ENCODE data around the gene TNP2.

The TNP2 gene

DNA sequence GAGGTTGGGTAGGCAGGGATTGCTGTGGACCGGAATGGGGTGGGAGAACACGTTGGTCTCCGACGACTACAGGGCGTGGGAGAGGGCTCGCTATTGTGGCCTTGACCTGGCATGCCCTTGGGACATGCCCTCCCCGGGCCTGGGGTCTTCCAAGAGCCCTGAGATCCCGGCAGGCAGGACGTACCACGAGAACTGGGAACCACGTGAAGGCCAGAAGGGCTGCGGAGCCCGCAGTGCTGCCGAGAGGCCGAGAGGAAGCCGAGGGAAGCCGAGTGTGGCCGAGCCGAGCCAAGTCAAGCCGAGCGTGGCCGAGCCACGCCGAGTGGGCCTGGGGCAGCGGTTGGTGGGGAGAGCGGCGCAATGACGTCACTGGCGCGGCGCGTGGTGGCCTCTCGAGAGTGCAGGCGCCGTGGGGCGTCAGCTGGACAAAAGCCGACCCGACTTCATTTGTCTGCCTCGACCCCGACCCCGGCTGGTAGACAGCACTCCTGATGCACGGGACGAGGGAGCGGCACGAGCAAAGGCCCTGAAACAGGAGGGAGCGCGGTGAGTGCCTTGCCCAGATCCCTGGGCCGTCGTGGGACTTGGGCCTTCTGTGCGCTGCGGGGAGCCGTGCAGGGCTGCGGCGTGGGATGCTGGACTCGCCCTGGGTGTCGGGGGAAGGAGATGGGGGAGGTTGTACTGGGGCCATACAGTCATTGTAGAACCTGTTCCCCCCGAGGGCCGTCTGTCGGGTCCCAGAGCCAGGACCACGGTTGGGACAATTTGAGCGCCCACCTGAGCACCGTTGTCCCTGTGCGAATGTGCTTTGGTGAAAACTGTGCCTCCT lies 19.7 kb downstream of the TNP2 start:
- no peaks in the 10 kb centered on the region for H3K27me3 ChIP-seq (ENCODE audit: control insufficient read depth, insufficient read depth, low read length)
- no peak overlapping the region for H3K4me3 ChIP-seq (ENCODE audit: low read length)
- no peaks in the 10 kb centered on the region for H3K36me3 ChIP-seq (ENCODE audit: control insufficient read depth, insufficient read depth, low read length)
- H3K9me3 ChIP-seq (ENCODE audit: control insufficient read depth, low read length) = no peaks in the 10 kb centered on the region
- H3K4me1 ChIP-seq (ENCODE audit: control insufficient read depth, insufficient read depth, low read length) = no peaks in the 10 kb centered on the region
- no peak overlapping the region for H3K9ac ChIP-seq (ENCODE audit: low read length)

DNA sequence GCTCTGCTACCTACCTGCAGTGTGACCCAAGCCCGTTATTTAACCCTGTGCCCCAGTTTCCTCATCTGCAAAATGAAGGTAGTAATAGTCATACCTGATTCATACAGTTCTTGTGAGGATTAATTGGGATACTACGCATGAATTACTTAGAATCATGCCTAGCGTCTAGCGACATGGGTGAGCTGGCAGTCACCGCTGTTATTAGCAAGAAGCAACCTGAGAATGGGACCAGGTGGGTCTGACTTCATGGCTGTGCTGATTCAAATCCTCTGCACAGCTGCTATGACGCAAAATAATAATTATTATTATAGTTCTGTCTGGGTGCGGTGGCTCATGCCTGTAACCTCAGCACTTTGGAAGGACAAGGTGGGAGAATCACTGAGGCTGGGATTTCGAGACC lies 21.0 kb downstream of the TNP2 start:
- H3K9me3 ChIP-seq (ENCODE audit: control insufficient read depth, low read length) = no peaks in the 10 kb centered on the region
- H3K4me3 ChIP-seq (ENCODE audit: low read length) = no peak overlapping the region
- H3K4me1 ChIP-seq (ENCODE audit: control insufficient read depth, insufficient read depth, low read length) = no peaks in the 10 kb centered on the region
- H3K9ac ChIP-seq (ENCODE audit: low read length) = no peak overlapping the region
- no peaks in the 10 kb centered on the region for H3K36me3 ChIP-seq (ENCODE audit: control insufficient read depth, insufficient read depth, low read length)
- H3K27me3 ChIP-seq (ENCODE audit: control insufficient read depth, insufficient read depth, low read length) = no peaks in the 10 kb centered on the region

DNA sequence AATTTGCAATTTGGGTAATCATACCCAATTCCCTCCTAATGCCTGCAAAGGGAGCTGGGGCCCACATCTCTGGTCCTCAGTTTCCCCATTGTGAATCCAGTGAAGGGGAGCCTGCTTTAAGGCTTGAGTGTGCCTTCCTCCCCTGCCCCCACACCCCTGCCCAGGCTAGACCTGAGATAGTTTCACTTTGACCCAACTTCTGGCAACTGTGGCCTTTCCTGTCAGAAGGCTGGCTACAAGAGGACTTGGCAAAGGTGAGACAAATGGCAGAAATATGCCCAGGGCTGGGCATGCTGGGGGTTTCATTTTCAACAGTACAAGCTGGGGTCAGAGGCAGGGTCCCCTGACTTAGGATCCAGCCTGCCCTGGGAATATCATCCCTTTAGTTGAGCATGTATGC lies 23.1 kb downstream of the TNP2 start:
- no peak overlapping the region for H3K9ac ChIP-seq (ENCODE audit: low read length)
- no peak overlapping the region for H3K4me3 ChIP-seq (ENCODE audit: low read length)
- no peaks in the 10 kb centered on the region for H3K9me3 ChIP-seq (ENCODE audit: control insufficient read depth, low read length)
- H3K27me3 ChIP-seq (ENCODE audit: control insufficient read depth, insufficient read depth, low read length) = no peaks in the 10 kb centered on the region
- H3K4me1 ChIP-seq (ENCODE audit: control insufficient read depth, insufficient read depth, low read length) = no peaks in the 10 kb centered on the region
- no peaks in the 10 kb centered on the region for H3K36me3 ChIP-seq (ENCODE audit: control insufficient read depth, insufficient read depth, low read length)

DNA sequence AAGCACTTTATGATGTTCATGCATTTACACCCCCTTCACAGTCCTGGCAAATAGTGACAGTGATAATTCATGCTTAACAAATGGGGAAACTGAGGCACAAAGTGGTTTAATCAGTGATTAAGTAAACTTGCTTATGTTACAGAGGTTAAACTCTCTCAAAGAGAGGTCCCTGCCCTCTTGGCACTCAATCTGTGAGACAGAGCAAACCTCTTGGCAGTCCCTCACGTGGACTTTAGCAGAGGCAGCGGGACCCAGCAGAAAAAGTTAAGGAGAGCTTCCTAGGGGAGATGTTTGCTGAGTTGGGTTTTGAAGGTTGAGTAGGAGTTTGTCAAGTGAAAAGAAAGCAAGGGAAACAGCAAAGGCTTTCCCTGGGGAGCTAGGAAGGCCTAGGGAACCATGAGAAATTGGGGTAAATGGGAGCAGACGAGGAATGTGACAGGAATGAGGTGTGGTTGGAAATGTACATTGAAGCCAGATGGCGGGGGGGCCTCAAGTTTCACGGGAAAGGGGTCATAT lies 23.8 kb downstream of the TNP2 start:
- H3K9ac ChIP-seq (ENCODE audit: low read length) = no peak overlapping the region
- no peak overlapping the region for H3K4me3 ChIP-seq (ENCODE audit: low read length)
- H3K36me3 ChIP-seq (ENCODE audit: control insufficient read depth, insufficient read depth, low read length) = no peaks in the 10 kb centered on the region

DNA sequence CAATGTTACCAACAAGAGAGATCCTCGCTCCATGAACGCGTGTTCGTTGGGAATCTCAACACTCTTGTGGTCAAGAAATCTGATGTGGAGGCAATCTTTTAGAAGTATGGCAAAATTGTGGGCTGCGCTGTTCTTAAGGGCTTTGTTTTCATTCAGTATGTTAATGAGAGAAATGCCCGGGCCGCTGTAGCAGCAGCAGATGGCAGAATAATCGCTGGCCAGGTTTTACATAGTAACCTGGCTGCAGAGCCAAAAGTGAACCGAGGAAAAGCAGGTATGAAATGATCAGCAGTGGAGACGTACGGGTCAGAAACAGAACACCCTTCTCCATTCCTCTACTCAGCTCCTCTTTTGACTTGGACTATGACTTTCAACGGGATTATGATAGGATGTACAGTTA lies 26.5 kb downstream of the TNP2 start:
- H3K4me3 ChIP-seq (ENCODE audit: low read length) = no peak overlapping the region
- no peaks in the 10 kb centered on the region for H3K27me3 ChIP-seq (ENCODE audit: control insufficient read depth, insufficient read depth, low read length)
- no peaks in the 10 kb centered on the region for H3K36me3 ChIP-seq (ENCODE audit: control insufficient read depth, insufficient read depth, low read length)
- H3K9ac ChIP-seq (ENCODE audit: low read length) = no peak overlapping the region
- H3K9me3 ChIP-seq (ENCODE audit: control insufficient read depth, low read length) = no peaks in the 10 kb centered on the region
- peaks cover 4% of the 10 kb centered on the region for H3K4me1 ChIP-seq (ENCODE audit: control insufficient read depth, insufficient read depth, low read length)

More for the DNA sequence above, 23.8 kb downstream of the TNP2 start:
- Histone ChIP-seq H3K9me3 (ENCODE audit: control insufficient read depth, low read length) (no peaks in the 10 kb centered on the region), H3K27me3 (ENCODE audit: control insufficient read depth, insufficient read depth, low read length) (no peaks in the 10 kb centered on the region), H3K4me1 (ENCODE audit: control insufficient read depth, insufficient read depth, low read length) (peaks cover 4% of the 10 kb centered on the region)

DNA sequence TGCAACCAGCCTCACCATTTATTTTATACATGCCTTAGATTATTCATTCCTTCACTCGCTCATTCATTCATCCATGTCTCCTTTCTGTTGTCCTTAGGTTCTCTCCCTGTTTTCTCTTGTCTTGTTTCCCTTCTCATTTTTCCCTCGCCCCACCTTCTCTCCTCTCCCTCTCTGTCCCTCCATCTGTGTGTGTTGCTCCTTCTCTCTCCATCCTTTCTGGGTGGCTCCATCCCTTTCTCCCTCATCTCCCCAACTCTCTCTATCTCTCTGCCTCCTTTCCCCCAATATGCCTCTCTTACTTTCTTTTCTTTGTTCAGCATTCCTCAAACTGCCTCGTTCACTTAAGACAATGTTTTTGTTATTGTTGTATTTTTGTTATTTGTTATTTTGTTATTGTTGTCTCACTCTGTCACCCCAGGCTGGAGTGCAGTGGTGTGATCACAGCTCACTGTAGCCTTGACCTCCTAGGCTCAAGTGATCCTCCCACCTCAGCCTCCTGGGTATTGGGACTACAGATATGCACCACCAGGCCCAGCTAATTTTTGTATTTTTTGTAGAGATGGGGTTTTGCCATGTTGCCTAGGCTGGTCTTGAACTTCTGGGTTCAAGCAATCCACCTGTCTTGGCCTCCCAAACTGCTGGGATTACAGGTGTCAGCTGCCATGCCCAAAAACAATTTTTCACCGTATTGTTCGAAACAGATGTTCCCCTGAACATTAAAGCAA lies 27.5 kb downstream of the TNP2 start:
- no peak overlapping the region for H3K4me3 ChIP-seq (ENCODE audit: low read length)
- H3K9ac ChIP-seq (ENCODE audit: low read length) = no peak overlapping the region
- no peaks in the 10 kb centered on the region for H3K36me3 ChIP-seq (ENCODE audit: control insufficient read depth, insufficient read depth, low read length)
- H3K4me1 ChIP-seq (ENCODE audit: control insufficient read depth, insufficient read depth, low read length) = peaks cover 4% of the 10 kb centered on the region
- no peaks in the 10 kb centered on the region for H3K9me3 ChIP-seq (ENCODE audit: control insufficient read depth, low read length)
- no peaks in the 10 kb centered on the region for H3K27me3 ChIP-seq (ENCODE audit: control insufficient read depth, insufficient read depth, low read length)

DNA sequence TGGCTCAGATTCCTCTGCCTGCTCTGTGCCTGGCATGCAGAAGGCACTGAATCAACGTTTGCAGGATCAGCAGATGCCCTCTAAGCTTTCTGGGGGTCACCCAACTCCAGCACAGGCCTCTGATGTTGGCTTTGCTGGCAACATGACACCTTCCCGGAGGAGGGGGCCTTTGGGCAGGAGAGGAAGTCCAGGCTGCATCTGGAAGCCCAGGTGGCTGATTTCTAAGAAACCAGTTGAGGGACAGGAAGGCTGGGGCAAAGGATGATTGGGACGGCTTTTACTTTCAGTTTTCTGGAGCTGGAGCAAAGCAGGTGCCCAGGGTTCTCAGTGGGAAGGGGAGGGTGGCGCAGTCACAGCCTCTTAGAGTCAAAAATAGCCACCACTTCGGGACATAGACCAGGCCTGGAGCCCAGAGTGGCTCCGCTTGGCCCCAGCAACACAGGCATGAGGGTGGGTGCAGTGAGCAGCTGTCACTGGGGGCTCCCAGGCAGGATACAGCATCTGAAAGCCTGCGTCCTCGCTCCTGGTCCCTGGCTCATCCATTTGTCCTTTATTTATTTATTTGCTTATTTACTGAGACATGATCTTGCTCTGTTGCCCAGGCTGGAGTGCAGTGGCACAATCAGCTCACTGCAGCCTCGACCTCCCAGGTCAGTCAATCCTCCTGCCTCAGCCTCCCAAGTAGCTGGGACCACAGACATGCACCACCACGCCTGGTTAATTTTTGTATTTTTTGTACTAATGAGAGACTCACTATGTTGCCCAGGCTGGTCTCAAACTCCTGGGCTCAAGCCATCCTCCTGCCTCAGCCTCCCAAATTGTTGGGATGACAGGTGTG lies 28.3 kb downstream of the TNP2 start:
- H3K4me3 ChIP-seq (ENCODE audit: low read length) = no peak overlapping the region
- peaks cover 4% of the 10 kb centered on the region for H3K4me1 ChIP-seq (ENCODE audit: control insufficient read depth, insufficient read depth, low read length)
- H3K9me3 ChIP-seq (ENCODE audit: control insufficient read depth, low read length) = no peaks in the 10 kb centered on the region
- H3K36me3 ChIP-seq (ENCODE audit: control insufficient read depth, insufficient read depth, low read length) = no peaks in the 10 kb centered on the region
- H3K9ac ChIP-seq (ENCODE audit: low read length) = no peak overlapping the region
- no peaks in the 10 kb centered on the region for H3K27me3 ChIP-seq (ENCODE audit: control insufficient read depth, insufficient read depth, low read length)

DNA sequence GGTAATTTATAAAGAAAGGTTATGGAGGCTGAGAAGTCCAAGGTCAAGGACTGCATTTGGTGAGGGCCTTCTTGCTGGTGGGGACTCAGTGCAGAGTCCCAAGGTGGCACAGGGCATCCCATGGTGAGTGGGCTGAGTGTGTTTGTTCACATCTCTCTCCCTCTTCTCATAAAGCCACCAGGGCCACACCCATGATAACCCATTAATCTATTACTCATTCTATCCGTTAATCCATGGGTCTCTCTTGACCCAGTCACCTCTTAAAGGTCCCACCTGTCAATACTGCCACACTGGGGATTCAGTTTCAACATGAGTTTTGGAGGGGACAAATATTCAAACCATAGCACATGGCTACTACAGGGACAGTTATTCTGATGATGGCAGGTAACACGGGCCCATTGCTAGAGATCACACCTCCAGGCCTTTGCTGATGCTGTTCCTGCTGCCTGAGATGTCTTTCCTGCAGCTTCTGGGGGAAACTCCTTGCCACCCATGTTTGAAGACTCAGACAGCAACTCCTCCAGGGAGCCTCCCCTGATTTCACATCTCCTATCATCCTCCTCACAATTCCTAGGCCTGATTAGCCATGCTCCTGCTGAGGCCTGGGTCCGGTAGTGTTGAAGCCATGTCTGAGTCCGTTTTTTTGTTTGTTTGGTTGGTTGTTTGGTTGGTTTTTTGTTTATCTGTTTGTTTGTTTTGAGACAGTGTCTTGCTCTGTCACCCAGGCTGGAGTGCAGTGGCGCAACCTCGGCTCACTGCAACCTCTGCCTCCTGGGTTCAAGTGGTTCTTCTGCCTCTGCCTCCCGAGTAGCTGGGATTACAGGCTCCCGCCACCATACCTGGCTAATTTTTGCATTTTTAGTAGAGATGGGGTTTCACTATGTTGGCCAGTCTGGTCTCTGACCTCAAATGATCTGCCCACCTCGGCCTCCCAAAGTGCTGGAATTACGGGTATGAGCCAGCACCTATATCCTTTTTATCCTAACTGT lies 29.2 kb downstream of the TNP2 start:
- Histone ChIP-seq H3K9ac (ENCODE audit: low read length) (no peak overlapping the region), H3K27me3 (ENCODE audit: control insufficient read depth, insufficient read depth, low read length) (no peaks in the 10 kb centered on the region), H3K9me3 (ENCODE audit: control insufficient read depth, low read length) (no peaks in the 10 kb centered on the region), H3K36me3 (ENCODE audit: control insufficient read depth, insufficient read depth, low read length) (no peaks in the 10 kb centered on the region), H3K4me1 (ENCODE audit: control insufficient read depth, insufficient read depth, low read length) (peaks cover 4% of the 10 kb centered on the region), H3K4me3 (ENCODE audit: low read length) (no peak overlapping the region)

DNA sequence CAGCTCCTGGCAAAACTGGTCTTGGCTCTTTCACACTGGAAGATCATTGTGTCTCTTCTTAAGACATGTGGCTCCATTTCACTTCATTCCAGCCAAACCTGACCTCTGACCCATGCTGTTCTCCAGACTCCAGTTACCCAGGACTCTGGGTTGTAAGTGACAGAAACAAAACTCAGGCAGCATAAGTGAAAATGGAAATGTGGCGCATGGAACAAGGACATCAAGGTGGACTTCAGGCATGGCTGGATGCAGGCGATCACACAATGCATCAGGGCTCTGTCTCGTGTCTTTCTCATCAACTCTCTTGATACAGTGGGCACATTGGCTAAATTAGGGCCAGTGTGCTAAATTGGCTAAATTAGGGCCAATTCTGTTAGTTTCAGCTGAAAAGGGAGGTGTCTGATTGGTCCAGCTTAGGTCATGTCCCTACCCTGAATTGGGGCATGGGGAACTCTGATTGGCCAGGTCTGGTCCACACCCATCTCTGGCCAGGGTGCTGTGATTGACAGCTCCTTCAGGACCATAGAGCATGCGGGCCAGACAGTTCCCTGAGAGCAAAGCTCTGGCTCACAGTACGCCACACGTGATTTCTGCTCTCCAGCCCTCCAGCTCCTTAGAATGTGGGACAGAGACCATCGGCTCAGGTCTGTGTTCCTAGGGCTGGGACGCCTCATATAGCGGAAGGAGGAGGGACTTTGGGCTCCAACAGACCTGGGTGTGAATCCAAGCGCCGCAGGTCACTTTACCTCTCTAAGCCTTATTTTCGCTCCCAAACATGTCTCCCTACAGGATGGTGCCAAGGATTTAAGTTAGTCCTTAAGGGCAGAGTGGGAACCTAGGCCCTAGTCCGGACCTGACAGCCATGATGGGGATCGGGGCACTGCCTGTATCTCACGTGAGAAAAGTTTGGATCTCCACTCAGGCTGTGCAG lies 30.6 kb downstream of the TNP2 start:
- Histone ChIP-seq H3K9ac (ENCODE audit: low read length) (no peak overlapping the region), H3K4me1 (ENCODE audit: control insufficient read depth, insufficient read depth, low read length) (peaks cover 4% of the 10 kb centered on the region), H3K36me3 (ENCODE audit: control insufficient read depth, insufficient read depth, low read length) (no peaks in the 10 kb centered on the region), H3K9me3 (ENCODE audit: control insufficient read depth, low read length) (no peaks in the 10 kb centered on the region), H3K4me3 (ENCODE audit: low read length) (no peak overlapping the region), H3K27me3 (ENCODE audit: control insufficient read depth, insufficient read depth, low read length) (no peaks in the 10 kb centered on the region)

DNA sequence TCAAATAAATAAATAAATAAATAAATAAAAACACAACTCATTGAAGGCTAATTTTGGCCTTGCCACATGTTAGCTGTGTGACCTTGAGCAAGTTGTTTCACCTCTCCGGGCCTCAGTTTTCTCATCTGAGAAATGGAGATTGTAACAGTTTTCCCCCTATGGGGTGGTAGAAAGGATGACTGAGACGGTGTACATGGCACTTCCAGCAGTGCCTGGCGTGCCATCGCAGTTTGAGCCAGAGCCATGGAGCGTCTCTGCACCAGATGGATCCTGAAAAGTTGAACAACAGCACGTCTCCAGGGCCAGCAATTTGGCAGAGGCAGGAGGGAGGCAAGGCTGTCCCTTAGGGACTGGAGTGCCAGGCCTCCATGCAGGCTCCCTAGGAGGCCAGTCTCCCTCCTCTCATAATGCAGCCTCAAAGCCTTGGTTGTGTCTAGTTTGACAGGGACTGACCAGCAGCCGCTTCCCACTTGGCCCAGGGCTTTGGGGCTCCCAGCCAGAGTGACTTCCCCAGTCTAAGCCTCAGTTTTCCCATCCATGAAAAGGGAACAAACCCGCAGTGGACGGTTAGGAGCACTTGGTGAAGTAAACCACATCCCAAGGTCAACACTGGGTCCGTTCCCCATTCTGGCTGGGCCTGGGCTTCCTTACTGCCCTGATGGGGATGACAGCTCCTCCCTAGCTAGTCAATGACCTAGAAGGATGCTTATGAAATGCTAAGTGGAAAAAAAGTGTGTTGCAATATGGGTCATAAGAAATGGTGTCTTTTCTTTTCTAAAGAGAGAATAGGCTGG lies 32.5 kb downstream of the TNP2 start:
- Histone ChIP-seq H3K27me3 (ENCODE audit: control insufficient read depth, insufficient read depth, low read length) (no peaks in the 10 kb centered on the region), H3K4me1 (ENCODE audit: control insufficient read depth, insufficient read depth, low read length) (peaks cover 12% of the 10 kb centered on the region), H3K4me3 (ENCODE audit: low read length) (no peak overlapping the region), H3K9ac (ENCODE audit: low read length) (no peak overlapping the region), H3K9me3 (ENCODE audit: control insufficient read depth, low read length) (no peaks in the 10 kb centered on the region), H3K36me3 (ENCODE audit: control insufficient read depth, insufficient read depth, low read length) (no peaks in the 10 kb centered on the region)

Measured in mucosa of stomach (tissue), 1 donor.